ENCODE results near the gene IRX5.
A peak's percentile ranks its signal among the peaks of the same experiment; 100 is the strongest.

IRX5 gene

GRCh38 chr16:54931120-54932014 is 702 bp downstream of the IRX5 start:
- DNase-seq, result peak; percentile 27 to 48 (median 39)

- DNase-seq, result no peak
These were observed 1.5 kb downstream of the IRX5 start for GRCh38 chr16:54932021-54932660.

GRCh38 chr16:54932737-54933254 is 2.1 kb downstream of the IRX5 start:
- DNase-seq, result no peak

DNA sequence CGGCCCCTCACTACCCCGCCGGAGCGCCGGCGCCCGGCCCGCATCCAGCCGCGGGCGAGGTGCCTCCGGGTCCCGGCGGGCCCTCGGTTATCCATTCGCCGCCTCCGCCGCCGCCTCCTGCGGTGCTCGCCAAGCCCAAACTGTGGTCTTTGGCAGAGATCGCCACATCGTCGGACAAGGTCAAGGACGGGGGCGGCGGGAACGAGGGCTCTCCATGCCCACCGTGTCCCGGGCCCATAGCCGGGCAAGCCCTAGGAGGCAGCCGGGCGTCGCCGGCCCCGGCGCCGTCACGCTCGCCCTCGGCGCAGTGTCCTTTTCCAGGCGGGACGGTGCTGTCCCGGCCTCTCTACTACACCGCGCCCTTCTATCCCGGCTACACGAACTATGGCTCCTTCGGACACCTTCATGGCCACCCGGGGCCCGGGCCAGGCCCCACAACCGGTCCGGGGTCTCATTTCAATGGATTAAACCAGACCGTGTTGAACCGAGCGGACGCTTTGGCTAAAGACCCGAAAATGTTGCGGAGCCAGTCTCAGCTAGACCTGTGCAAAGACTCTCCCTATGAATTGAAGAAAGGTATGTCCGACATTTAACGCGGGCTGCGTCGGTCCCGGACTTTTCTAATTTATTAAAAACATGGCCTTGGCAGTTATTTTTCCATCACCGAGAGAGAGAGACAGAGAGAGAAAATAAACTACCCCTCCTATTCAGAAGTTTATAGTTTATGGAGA is 2.8 kb downstream of the IRX5 start:
- no peak for DNase-seq

DNA sequence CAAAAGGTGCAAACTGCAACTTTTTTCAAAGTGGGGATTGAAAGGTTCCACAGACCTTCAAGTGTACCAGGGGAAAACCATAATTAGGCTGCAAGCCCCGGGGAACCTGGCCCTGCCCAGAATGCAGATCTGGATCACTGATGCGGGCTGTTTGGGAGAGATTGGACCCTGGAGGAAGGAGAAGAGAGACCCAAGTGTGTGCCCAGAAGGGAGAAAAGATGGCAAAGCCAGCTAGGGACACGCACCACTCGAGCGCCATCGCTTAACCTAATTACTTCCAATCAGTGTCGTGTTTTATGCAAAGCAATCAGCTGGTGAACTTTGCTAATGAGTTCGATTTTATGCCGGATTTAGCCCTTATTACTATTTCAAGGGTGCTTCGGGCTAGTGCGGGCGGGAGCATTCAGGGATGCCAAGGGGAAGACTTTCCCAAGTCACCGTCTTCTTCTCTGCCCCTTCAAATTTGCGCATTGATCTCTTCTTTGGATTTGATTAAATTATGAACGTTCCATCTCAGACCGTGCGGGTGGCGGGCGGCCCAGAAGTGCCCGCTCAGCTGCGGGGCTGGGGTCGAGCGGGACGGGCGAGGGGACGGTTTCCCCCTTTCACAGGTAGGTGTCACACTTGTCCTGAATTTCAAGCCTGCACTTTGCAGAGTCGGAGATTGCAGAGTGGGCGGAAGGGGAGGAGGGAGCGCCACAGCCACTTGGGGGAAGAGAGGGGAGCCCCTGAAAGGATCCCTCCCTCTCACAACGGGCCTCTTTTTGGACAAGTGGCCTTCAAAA is 4.0 kb downstream of the IRX5 start:
- no peak for DNase-seq

- no peak for DNase-seq
These were observed 4.8 kb downstream of the IRX5 start for GRCh38 chr16:54935266-54935968.

DNA sequence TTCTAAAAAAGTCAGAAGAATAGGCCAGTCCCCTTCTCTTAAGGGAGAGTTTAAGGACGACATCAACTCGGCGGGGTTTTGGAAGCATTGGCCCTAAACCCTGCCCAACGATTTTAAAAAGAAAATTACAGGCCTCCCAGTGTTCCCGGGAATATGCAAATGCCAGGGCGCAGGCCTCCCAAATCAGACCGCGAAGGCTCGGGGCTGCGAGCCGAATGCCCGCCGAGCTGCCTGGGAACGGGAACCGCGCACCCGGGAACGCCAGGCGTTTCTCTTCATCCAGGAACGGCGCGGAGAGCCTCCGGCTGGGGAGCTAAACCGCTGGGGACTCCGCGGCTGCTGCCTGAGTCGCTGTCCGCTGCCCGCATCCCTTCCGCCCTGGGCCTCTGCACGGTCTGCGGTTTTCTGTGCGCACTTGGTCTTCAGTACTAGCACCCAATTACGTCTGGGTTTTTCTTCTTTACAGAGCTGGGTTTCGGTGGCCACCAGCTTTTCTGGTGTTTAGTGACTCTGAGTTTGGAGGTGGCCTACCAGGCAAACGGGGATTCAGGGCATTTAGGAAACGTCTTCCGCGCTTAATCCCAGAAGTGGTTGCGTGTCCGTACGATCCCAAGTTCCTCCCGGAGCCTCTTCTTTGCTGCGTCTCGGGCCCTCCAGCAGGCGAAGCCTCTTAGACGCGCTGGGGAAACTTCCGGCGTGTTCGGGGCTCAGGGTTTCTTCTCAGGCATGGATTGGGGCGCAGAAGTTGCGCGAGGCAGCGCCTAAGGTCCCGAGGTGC is 5.7 kb downstream of the IRX5 start:
- peak in 2 of 3 donors; percentile 26 to 52 for DNase-seq

- DNase-seq, result peak in 1 of 3 donors; percentile 55
These were observed 6.5 kb downstream of the IRX5 start for GRCh38 chr16:54936979-54937670.

GRCh38 chr16:54937671-54938211 is 7.1 kb downstream of the IRX5 start:
- no peak for DNase-seq

DNA sequence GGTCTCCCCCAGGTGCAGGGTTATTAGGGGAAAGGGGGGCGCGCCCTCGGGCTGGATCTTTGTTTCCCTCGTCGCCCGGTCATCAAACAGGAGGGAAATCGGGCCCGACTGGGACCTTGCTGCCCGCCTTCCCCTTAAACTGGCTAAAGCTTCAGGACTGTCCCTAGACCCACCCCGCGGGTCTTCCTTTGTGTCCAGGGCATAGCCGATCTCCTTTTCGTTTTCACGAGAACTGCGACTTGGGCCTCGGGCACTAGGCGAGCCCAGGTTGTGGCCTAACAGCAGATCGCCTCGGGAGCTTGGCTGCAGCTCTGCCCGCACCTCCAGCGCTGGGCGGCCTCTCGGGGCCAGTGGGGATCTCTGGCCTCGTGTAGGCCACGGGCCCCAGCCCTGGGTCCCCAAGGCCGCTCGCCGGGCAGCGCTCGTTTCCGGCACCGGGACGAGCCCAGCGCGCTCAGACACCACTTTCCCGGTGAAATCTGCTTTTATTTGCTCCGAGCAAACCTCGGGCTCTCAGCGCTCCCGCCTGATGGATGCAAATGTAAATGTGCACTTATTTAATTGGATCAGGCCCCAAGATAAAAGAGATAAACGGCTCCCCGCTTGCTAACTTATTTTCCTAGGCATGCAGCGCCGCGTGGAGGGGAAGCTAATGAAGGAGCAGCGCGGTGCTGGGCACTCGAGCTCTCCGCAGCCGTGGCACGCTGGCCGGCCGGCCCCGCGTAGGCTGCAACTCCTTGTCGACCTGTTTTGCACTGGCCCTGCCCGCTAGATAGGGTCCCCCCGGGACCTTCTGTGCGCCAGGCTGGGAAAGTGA is 7.8 kb downstream of the IRX5 start:
- peak in 1 of 3 donors; percentile 29 for DNase-seq

GRCh38 chr16:54939029-54939346 is 8.3 kb downstream of the IRX5 start:
- no peak for DNase-seq

DNA sequence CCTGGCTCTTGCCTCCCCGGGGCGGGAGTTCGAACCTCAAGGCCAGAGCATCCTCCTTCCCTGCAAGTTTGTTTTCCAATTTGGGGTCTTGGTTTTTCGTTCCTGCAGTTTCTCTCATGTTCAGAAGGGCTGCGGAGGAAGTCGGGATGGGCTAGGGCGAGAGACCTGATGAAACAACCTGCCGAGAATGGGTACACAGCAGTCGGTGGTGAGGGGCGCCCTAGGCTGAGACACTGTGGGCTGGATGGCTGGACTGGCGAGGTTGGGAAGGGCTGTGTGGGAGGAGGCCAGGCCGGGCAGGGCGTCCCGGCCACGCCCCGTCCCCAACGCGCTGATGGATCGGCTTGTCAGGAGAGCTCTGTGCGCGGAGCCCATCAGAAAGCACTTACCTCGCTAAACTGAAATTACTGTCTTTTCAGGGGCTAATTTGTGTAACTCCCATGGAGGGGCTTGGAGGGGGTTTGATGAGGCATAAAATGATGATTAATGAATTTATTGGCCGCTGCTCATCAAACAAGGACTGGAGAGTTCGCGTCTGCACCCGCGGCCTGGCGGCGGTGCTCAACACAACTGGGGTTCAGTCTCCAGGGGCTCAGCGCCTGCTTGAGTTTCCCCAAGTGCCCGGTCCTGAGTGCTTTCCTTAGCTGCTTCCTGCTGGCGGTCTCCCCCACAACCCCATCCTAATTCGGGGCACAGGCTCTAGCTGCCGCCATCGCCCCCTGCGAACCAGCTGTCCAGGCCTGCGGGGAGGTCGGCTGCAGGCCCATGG is 9.0 kb downstream of the IRX5 start:
- DNase-seq, result no peak

GRCh38 chr16:54940279-54940604 is 9.6 kb downstream of the IRX5 start:
- DNase-seq, result no peak

- no peak for DNase-seq
These were observed 11.8 kb downstream of the IRX5 start for GRCh38 chr16:54942353-54942943.

DNA sequence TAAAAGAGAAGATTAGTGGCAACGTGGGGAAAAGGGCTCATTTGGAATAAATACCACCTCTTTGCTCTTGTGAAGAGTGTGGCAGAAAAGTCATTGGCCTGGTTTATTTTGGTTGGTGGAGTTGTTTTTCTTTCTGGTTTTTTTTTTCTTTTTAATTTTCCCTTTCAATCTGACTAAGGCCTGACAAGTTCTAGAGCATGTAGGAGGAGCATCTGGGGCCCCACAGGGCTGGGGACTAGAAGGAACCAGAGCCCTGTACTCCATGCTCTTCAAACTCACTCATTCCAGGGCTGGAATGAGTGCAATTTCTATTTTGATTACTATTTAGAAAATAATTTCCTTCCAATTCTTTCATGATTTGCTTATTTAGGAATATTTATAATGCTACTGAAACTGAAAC is 13.3 kb downstream of the IRX5 start:
- no peak for DNase-seq

DNA sequence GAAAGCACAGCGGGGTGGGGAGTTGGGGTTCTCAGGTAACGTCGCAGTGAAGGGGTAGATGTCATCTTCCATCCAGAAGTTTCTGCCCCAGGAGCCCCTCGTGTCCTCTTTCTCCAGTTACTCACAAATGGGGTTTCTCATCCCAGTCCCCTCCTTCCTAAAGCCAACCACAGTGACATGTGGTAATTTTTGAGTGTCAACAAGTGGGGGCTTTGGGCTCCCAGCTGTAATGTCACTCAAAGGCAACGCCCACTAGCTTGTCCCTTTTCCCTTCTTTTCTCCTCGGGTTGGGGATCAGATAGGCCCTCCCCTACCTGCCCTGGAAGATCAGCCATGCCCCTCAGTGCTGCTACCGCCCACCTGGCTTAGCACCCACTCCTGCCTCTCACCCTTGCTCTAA is 14.4 kb downstream of the IRX5 start:
- no peak for DNase-seq

DNA sequence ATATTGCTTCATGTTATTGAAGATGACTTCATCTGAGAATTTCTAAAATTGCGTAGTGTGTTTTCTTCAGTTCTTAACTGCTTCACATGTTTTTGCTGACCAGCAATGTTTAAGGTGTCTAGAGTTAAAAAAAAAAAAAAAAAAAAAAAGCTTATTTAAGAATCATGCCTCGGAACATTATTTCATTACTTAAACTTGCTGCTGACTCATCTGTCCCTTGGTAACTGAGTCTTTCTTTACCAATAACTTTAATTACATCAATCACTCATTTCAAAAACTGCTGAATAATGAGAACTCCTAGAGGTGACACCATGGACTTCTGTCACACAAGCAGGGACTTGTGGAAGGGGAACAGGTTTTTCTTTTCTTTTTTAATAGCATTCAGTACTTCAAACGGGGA is 16.2 kb downstream of the IRX5 start:
- no peak for DNase-seq

GRCh38 chr16:54947616-54948015 is 17.0 kb downstream of the IRX5 start:
- no peak for DNase-seq

Data from suppressor macrophage treated with lipopolysaccharide for 1 hour (primary cell).